NCI-H2227 treated with DMSO at 0.1 percent for 48 hours (cell line): ENCODE results near the gene PIR.
A peak's percentile ranks its signal among the peaks of the same experiment; 100 is the strongest.

Experiments used
- DNase-seq: peaks from one replicate; lab custom pipeline; 2025; lab: John Stamatoyannopoulos, UW

The PIR gene

DNA sequence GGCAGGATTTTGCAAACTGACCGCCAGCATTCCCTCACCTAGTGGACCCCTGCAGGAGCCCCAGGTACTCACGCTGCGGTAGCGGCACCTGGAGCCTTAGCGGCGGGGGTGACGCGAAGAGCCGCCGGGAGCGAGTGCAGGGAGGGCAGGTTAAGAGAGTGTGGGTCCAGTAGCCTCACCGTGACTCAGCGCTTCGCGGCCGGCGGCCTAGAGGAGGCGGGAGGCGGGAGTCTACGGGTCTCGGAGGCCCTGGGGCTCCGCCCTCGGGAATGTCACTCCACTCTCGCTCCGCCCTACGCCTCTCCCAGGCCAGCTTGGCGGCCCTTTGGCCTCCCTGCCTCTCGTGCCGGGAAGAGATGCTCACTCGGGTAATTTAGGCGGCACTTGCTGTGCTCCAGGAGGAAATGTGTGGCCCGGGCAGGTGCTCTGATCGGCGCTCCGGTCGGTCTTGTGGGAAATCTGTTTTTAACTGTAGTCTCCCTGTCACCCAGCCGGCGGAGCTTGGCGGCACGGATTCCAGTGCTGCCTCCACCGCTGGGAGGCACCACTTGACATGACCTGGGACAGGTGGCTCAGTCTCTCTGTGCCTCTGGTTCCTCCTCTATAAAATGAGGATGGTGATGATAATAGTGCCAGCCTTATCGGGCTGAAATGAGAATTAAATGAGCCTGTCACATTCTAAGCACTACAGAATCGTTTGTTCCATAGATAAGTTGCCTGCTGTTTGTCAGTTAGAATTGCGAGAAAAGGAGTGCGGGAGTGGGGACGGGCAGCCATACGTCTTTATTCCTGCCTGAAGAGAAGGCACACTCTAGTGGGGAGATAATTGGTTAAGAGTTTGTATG, at the start of gene PIR:
Gene PIR (minus strand): TSS at position 216 of the 845 bp plus-strand sequence. CDS start 2,076 bp downstream, outside the sequence.
- peak; percentile 87 for DNase-seq

DNA sequence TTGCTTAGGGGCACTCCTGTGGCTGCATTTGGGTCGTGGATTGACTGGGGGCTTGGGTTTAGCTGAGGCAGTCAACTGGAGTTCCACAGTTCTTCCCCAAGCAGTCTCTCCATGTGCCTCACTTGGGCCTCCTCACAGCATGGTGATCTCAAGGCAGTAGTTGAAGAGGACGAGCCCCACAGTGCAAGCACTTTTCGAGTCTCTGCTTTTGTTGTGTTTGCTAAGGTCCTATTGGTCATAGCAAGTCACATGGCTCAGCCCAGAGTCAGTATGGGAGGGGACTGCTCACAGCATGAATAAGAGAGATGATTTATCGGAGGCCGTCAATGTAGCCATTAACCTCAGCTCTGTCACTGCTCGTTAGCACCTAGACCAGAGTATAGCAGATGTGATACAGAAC, 37.2 kb upstream of the PIR start:
- no peak for DNase-seq

DNA sequence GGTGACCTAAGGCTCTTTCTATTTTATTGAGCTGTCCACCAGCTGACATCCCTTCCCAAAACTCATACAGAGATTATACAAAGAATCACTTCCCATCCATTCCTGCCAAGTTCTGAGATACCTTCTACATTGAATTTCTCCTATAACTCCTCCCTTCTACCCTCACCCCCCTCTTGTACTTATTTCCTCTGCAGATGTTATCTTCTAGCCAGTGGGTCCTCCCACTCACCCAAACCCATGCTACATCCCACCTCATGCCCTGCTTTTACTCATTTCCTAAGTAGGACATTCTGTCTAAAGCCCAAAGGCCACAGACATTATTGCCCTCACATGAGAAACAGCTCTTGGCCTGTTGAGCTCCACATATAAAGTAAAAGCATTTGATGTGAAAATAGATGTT, 36.0 kb upstream of the PIR start:
- no peak for DNase-seq

DNA sequence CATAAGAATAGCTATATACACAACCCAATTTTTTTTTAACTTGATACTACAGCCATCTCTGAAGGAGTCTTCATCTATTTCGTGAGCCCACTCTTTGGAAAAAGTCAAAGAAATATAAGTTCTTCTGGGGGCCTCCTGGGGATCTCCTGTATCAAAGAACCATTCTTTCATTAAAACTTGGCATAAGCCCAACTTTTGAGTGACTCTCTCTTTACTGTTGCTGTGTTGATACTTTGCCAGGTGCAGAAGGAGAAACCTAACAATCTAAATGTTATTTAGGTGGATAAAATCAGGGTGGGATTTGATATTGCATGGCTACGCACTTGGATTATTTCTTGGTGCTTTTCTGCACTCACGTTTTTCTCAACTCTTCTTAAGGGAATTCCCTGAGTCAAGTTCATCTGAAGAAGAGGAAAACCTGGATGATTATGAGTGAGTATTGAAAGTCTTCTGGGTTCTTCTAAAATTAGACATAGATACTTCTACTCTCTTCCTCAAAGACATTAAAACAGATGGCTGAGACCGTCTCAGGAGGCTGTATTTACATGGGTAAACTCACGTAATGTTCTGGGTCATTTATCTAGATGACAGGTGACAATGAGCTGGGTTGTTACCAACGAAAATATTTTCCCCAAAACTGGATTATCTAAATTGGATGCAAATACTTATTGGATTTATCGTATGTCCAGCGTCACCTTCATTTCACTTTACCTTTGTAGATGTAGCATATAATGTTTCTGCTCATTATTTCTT, 32.7 kb upstream of the PIR start:
- no peak for DNase-seq

DNA sequence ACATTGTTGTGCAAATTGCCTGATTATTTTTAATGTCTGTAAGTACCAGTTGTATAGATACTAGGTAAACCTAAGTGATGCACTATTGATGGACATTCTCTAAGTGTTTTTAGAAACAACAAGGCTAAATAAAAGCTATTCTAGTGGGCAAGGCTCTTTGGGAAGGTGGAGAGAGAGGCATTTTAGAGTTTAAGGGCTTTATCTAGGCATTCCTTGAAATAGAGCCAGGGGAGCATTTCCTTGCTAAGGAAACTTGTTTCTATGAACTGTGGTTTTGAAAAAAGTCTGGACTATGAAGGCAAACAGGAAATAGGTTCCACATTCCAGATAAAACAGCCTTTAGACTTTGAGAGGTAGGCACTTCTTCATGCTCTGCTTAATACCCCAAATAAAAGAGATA, 31.3 kb upstream of the PIR start:
- DNase-seq = no peak

DNA sequence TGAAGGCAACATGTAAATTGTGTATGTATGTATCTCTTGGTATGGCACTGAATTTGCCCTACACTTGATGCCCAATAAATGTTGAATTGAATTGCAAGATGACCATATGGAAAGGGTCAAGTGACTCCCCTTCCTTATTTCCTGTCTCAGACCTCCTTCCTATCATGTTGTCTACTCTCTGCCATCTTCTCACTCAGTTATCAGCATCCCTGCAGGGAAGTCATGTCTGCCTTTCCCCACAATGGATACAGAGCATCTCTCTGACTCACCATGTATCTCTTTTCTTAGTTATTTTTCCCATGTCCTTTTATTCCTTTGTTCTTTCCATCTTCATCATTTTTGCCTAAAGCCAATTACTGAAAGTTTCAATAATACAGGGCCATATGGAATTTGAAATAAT, 30.0 kb upstream of the PIR start:
- DNase-seq = no peak

DNA sequence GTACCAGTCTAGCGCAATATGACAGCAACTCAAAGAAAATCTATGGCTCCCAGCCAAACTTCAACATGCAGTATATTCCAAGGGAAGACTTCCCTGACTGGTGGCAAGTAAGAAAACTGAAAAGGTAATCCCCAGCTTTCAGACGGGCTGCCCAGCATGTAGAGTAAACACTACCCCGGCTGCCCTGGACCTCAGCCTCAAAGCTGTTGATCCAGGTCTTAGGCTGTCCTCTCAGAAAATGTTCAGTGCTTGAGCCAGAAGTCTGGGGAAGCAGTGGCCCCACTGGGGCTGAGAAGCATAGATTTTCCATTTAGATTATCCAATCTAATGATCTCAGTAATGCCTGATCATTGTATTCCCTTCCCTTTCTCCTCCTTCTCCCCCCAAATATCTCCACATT, 29.3 kb upstream of the PIR start:
- no peak for DNase-seq

DNA sequence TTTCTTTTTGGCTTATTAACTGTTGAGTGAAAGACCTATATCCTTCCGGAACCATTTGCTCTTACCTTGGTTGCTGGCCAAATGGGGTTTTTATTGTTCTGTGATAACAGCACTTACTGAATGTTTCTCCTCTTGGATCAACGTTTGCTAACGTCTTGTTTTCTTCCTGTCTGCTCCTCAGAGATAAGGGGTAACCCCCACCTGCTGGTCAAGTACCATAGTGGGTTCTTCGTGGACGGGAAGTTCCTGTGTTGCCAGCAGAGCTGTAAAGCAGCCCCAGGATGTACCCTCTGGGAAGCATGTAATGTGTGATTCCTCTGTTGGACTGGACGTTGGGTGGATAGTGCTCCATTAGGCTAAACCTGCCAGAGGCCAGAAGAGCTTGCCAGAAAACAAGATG, 22.8 kb upstream of the PIR start:
- no peak for DNase-seq

DNA sequence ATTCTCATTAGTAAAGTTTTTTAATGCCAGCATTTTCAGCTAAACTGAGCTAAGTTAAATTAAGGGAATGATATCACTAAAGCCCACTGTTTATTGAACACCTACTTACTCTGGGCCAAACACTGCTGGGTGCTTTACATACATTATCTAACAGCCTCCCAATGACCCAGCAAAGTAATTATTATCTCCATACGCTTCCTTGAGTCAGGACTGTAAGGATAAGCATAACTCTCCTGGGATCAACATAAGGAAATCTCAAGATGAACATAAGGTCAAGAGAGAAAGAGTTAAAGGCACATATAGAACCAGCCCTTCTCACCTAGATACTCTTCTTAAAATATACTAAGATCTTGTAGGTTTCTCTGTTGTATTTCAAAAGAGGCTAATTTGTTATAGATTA, 21.1 kb upstream of the PIR start:
- DNase-seq = no peak

DNA sequence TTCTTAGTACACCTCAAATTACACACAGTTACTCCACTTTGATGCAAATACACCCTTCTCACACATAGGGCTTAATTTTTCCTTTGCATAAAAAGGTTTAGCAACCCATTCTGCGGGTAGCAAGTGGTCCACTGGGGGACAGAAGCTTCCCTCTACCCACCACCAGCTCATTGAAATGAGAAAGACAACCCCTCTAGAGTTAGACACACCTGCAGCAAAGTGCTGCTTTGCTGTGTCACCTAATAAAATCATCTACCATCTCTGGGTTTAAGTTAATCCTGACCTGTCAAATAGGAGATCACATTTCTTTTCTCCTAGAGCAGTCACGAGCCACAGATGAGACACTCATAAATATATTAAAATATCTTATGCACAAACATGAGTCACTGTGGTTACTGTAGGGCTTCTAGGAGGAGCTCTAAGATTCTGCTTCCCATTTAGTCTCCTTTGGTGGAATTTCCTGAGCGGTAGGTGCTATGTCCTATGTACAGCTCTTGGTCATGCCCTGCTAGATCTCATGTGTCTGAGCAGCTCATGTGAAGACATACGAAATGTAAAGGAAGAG, 19.4 kb upstream of the PIR start:
- no peak for DNase-seq

DNA sequence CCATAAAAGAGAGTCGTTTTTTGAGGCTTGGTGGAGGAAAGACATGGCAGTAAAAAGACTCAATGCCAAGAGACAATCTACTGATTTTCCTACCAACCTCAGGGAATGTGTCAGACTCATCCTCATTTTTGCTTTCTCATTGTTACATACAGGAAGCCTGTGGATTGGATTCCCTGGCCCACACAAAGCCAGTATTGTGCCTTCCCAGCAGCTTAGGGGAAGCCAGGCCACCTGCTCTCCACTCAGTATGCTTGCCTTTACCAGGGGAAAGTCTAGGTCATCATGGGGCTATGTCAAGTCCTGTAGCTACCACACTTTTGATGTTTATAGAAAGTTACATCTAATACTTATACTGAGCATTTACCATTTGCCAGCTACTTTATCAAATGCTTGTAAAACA, 18.4 kb upstream of the PIR start:
- no peak for DNase-seq

DNA sequence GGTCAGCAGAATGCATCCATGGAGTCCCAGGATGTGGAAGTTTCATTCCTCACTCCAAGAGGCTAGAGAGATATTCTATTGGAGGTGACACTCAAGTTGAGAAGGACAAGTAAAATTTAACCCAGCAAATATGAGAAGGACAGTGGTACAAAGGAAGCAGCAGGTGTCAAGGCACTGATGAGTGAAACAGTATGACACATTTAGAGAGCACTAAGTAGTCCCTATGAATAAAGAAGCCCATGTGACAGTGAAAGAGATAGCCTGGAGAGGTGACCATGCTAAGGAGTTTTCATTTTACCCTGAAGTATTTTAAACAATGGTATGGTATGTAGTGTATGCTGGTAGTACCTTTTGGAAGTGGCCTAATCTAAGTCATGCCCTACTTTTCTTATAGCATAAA, 16.7 kb upstream of the PIR start:
- DNase-seq = no peak

DNA sequence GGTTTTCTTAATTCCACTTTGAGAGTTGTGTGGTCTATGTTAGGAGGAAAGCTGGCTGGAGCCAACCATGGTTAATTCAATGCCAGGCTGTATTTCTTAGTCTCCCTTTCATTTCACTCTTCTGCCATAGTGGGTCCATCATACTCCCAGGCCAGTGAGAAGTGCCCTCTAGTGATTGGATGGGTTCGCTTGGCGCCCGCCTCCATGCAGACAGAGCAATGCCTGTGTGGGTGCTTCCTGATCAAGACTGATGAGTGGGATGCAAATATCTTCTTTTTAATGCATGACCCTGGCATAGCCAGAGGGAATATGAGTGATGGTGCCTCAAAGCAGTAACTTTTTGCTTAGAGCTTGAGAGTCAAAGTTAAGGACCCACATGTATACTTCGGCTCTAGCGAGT, 13.9 kb upstream of the PIR start:
- no peak for DNase-seq

DNA sequence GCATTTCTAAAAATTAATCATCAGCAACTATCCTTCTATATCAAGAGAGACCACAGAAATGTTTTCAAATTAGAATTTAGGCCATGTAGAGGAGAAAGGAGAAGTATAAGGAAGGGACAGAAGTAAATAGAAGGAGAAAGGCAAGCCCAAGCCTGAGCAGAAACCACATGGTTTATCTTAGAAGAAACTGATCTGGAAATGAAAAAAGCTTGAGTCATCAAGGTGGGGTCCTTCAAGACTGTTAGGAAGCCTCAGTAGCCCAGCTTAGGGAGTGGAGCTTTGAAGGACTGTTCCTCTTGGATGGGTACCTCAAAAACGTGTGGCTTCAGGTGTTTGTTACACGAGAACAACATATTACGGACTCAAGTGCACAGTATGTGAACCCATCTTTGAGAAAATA, 12.0 kb upstream of the PIR start:
- DNase-seq = no peak

DNA sequence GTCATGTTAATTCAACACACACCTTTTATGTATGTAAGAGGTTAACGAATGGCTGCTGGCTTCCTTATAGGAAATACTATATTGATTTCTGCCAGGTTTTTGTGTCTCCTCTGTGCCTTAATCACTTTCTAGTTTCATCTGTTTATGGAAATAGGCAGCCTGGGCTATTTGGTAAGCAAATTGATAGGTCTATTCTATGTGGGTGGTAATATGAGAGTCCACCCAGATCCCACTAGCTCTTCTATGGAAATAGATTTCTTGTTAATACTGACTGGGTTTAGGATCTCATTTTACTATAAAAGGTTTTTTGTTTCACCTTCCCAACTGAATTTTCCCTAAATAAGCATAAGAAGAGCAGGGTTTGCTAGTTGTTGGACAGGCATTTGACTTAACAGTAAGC, 11.5 kb upstream of the PIR start:
- no peak for DNase-seq

DNA sequence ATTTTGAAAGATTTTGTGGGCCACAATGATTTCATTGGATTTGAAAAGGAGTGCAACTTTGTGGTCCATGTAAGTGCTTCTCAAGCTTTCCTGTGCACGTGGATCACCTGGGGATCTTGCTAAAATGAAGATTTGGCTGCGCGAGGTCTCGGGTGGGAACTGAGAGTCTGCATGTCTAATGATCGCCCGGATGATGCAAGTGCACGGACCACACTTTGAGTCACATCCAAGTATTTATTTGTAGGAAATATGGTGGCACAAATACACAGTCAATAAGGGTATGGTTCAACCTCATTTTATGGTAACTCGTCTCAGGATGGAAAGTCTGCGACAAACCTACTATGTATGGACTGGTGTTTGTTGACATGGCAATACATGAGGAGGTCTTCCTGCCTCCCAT, 8.4 kb upstream of the PIR start:
- DNase-seq = no peak

DNA sequence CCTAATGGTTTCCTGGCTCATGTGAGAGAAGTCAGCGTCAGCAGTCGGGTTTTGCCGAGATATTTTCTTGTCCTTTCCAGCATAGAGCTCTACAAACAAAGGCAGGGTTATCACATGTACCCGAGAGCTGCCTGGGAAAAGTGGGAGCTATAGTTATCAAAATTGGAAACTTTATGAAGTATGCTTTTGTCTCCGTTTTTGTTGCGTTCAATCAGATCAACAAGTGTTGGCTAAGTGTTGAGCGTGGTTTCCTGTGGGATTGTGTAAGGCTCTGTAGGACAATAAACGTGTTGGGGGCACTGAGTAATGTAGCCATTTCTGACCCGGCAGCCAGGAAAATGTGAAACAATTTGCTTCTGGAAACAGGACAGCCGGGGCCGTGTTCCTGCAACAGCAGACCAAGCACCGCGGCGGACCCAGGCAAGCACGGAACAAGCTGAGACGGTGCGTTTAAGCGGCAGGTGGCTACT, 7.4 kb upstream of the PIR start, which contains the start of gene BMX:
Gene BMX (plus strand): TSS at position 311 of the 470 bp plus-strand sequence. CDS start 7,547 bp downstream, outside the sequence.
- DNase-seq = no peak

DNA sequence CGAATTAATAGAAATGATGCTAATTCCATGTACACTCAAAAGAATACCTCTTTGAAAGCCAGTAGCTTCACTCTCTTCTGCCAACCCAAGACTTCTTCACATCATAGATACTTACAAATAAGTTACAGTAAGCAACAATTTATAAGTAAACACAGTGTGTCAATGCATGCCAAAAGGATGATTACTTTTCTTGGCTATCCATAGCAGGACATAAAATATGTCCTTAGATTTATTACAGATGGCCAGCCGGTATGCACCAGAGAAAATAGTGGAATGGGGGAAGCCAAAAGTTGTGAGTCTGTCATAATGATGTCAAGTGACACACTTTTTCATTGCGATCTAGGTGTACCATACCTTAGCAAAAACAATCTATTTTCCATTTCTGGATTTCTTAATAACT, 6.8 kb upstream of the PIR start:
- DNase-seq = no peak

DNA sequence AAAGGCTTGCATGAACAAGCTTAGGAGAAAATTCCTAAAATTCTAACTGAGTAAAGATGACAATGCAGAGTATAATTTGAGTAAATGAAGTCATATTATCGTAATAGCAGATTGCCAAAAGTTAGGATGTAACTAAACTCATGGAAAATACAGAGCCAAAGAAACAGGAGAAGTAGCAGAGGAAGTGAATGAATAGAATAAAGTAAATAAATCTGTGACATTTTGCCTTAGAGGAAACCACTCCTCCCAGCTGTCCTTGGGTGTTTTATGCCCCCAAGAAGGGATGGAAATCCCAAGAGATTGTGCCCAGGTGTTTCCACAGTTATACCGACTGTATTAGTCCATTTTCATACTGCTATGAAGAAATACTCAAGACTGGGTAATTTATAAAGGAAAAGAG, 5.6 kb upstream of the PIR start:
- DNase-seq = no peak

DNA sequence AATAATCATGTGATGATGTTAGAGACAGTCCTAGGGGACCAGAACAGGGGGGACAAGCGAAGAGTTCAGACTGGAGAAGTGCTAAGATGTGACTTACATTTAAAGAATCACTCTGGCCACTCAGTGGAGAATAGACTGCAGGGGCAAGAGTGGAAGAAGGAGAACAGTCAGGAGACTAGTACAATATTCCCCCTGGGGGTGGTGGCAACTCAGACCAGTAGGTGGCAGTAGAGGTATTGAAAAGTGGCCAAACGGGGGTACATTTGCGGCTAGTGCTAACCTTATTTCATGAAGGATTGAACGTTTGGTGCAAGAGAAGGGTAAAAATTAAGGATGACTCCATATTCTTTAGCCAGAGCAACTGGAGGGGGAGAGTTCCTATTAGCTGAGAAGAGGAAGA, 4.7 kb upstream of the PIR start:
- DNase-seq = peak; percentile 82

DNA sequence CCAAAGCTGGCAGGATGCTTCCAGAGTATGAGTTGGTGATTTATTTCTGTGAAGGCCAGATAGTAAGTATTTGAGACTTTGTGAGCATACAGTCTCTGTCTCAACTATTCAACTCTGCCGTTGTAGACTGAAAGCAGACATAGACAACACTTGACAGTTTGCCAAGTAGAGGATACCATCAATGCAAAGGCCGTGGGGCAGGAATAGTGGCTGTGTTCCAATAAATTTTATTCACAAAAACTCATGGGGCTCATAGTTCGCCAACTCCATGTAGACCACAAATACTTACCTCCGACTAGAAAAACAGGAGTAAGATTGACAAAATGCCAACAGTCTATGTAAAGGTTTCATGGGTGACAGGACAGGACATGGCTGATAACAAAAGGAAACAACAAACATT, 3.7 kb upstream of the PIR start:
- DNase-seq = no peak

DNA sequence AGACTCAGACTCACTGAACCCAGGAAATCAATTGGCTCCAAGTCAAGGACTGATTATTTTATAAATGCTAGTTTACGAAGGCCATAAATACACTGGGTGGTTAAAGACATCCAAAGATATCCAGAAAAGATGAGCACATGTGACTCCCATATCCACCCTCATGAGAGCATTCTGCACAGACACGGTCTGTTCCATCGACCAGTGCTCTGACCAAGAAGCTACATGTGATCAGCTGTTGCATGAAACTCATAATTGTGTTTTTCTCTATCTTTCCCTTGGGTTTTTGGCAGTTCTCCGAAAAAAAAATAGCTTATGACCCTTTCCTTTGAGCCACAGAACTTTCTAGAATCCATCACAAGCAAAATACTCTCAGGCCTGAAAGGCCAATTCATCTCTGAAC, 2.7 kb upstream of the PIR start:
- DNase-seq = no peak

DNA sequence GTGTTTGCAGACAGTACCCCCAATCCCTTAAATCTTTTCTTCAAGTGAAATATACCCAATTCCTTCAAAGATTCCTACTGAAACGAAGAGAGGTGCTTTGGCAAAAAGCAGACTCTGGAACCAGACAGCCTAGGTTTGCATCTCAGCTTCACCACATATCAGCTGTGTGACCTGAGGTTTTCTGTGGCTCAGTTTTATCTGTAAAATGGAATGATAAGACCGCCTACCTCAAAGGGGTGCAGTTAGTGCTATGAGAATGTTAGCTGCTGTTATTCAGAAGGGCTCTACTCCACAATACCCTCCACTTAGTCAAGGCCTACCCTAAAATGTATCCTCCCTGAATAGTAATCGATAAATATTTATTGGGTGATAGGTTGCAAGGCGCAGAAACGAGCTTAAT, 664 bp downstream of the PIR start:
- DNase-seq = no peak
